ENCODE results near the gene IQGAP3.
"Not testable (repeated sequence)": the region's sequence is repeated elsewhere in the genome, so short reads cannot be mapped to it uniquely, and the experiment has no call there.

DNA sequence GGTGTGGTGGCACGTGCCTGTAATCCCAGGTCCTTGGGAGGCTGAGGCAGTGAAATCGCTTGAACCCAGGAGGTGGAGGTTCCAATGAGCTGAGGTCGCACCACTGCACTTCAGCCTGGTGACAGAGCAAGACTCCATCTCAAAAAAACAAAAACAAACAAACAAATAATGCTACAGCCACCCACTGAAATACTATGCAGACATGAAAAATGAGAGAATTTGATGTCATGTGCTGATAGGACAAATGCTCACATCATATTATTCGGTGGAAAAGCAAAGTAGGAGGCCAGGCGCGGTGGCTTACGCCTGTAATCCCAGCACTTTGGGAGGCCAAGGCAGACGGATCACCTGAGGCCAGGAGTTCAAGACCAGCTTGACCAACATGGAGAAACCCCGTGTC is 37.7 kb upstream of the IQGAP3 start:
- TF ChIP-seq, protein P1, sequence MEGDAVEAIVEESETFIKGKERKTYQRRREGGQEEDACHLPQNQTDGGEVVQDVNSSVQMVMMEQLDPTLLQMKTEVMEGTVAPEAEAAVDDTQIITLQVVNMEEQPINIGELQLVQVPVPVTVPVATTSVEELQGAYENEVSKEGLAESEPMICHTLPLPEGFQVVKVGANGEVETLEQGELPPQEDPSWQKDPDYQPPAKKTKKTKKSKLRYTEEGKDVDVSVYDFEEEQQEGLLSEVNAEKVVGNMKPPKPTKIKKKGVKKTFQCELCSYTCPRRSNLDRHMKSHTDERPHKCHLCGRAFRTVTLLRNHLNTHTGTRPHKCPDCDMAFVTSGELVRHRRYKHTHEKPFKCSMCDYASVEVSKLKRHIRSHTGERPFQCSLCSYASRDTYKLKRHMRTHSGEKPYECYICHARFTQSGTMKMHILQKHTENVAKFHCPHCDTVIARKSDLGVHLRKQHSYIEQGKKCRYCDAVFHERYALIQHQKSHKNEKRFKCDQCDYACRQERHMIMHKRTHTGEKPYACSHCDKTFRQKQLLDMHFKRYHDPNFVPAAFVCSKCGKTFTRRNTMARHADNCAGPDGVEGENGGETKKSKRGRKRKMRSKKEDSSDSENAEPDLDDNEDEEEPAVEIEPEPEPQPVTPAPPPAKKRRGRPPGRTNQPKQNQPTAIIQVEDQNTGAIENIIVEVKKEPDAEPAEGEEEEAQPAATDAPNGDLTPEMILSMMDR (IDR thresholded peaks at IDR 0.05; ENCODE audit: poor library complexity), result not testable (repeated sequence)
- not testable (repeated sequence) for TF ChIP-seq EZH2 (IDR thresholded peaks at IDR 0.05; ENCODE audit: borderline replicate concordance); EZH2phosphoT487 (IDR thresholded peaks at IDR 0.05; ENCODE audit: low read depth, severe bottlenecking, unreplicated experiment)
